ENCODE measurements around the gene FARS2. TPM values are rescaled to one million over a fixed set of nuclear protein-coding genes. Genes with fewer than 3 reads are reported as not detected.

FARS2 gene
- total RNA-seq, 4 donors from 2014 or later = 16.4 to 26.1 (median 21.4) TPM

- no peak for DNase-seq (ENCODE audit: low spot score in 2 of 2)
- Histone ChIP-seq H3K4me1 (no peaks in the 10 kb centered on the region), H3K9me3 (no peaks in the 10 kb centered on the region), H3K27ac (no peak overlapping the region), H3K36me3 (no peaks in the 10 kb centered on the region), H3K27me3 (no peaks in the 10 kb centered on the region), H3K4me3 (no peak overlapping the region)
- no peak for TF ChIP-seq POLR2A (IDR thresholded peaks at IDR 0.05)
- no peak for TF ChIP-seq EP300 (IDR thresholded peaks at IDR 0.05)
- no peak for TF ChIP-seq CTCF (IDR thresholded peaks at IDR 0.05)
Measured at GRCh38 chr6:5518936-5519491, 257.7 kb downstream of the FARS2 start.

GRCh38 chr6:5520796-5521195 is 259.5 kb downstream of the FARS2 start:
- no peaks in the 10 kb centered on the region for H3K27me3 ChIP-seq
- TF ChIP-seq CTCF (IDR thresholded peaks at IDR 0.05) (no peak), EP300 (IDR thresholded peaks at IDR 0.05) (no peak), POLR2A (IDR thresholded peaks at IDR 0.05) (no peak)
- WGBS, 2 donors = 92 to 93% methylated on average over 2 of the region's 2 CpGs
- H3K4me3 ChIP-seq = no peak overlapping the region
- H3K9me3 ChIP-seq = no peaks in the 10 kb centered on the region
- H3K4me1 ChIP-seq = peaks cover 0 to 17% (median 0%) of the 10 kb centered on the region in 4 donors
- no peaks in the 10 kb centered on the region for H3K36me3 ChIP-seq
- H3K27ac ChIP-seq = no peak overlapping the region
- DNase-seq (ENCODE audit: low spot score in 2 of 2) = no peak

GRCh38 chr6:5521322-5521721 is 260.0 kb downstream of the FARS2 start:
- Histone ChIP-seq H3K27ac (no peak overlapping the region), H3K36me3 (no peaks in the 10 kb centered on the region), H3K4me3 (no peak overlapping the region), H3K4me1 (peaks cover 0 to 19% (median 0%) of the 10 kb centered on the region in 4 donors), H3K27me3 (no peaks in the 10 kb centered on the region), H3K9me3 (no peaks in the 10 kb centered on the region)
- TF ChIP-seq CTCF (IDR thresholded peaks at IDR 0.05) (no peak), EP300 (IDR thresholded peaks at IDR 0.05) (no peak), POLR2A (IDR thresholded peaks at IDR 0.05) (no peak)
- DNase-seq (ENCODE audit: low spot score in 2 of 2) = no peak
- 55 to 67% methylated on average over 3 of the region's 3 CpGs for WGBS, 2 donors

GRCh38 chr6:5522147-5522546 is 260.8 kb downstream of the FARS2 start:
- H3K4me1 ChIP-seq = peaks cover 0 to 19% (median 0%) of the 10 kb centered on the region in 4 donors
- no peak for DNase-seq (ENCODE audit: low spot score in 2 of 2)
- no peaks in the 10 kb centered on the region for H3K27me3 ChIP-seq
- no peaks in the 10 kb centered on the region for H3K36me3 ChIP-seq
- no peak overlapping the region for H3K4me3 ChIP-seq
- no peak overlapping the region for H3K27ac ChIP-seq
- no peak for TF ChIP-seq CTCF (IDR thresholded peaks at IDR 0.05)
- TF ChIP-seq EP300 (IDR thresholded peaks at IDR 0.05) = no peak
- TF ChIP-seq POLR2A (IDR thresholded peaks at IDR 0.05) = no peak
- no peaks in the 10 kb centered on the region for H3K9me3 ChIP-seq

- H3K4me1 ChIP-seq = peaks cover 0 to 19% (median 0%) of the 10 kb centered on the region in 4 donors
- no peak for DNase-seq (ENCODE audit: low spot score in 2 of 2)
- 93 to 94% methylated on average over 2 of the region's 2 CpGs for WGBS, 2 donors
- no peaks in the 10 kb centered on the region for H3K36me3 ChIP-seq
- no peaks in the 10 kb centered on the region for H3K27me3 ChIP-seq
- TF ChIP-seq POLR2A (IDR thresholded peaks at IDR 0.05) (no peak), EP300 (IDR thresholded peaks at IDR 0.05) (no peak), CTCF (IDR thresholded peaks at IDR 0.05) (no peak)
- no peaks in the 10 kb centered on the region for H3K9me3 ChIP-seq
- H3K27ac ChIP-seq = no peak overlapping the region
- H3K4me3 ChIP-seq = no peak overlapping the region
Measured at GRCh38 chr6:5524110-5524509, 262.8 kb downstream of the FARS2 start.
